C4-2B (cell line): ENCODE data around the gene ADAM12.

Experiments used
- H3K27ac ChIP-seq: fragments of 450-650 bp; 2 replicates; pipeline ENCODE4 v1.5.1; 2017
- CTCF ChIP-seq: fragments of 450-650 bp; conservative IDR thresholded peaks from 2 replicates; pipeline ENCODE4 v1.5.1; 2017; ENCODE audit warnings: mild to moderate bottlenecking
- ZFX ChIP-seq: fragments of 450-650 bp; IDR thresholded peaks from 2 replicates; pipeline ENCODE4 v1.6.1; 2017

The ADAM12 gene

GRCh38 chr10:126392469-126392868 is 4.2 kb upstream of the ADAM12 start:
- TF ChIP-seq CTCF (no peak), ZFX (no peak)
- no peak overlapping the region for H3K27ac ChIP-seq

- H3K27ac ChIP-seq: no peak overlapping the region
- TF ChIP-seq CTCF: no peak
- no peak for TF ChIP-seq ZFX
Observed at GRCh38 chr10:126392068-126392467, 3.8 kb upstream of the ADAM12 start.

GRCh38 chr10:126391192-126391885 is 3.1 kb upstream of the ADAM12 start:
- no peak overlapping the region for H3K27ac ChIP-seq
- no peak for TF ChIP-seq CTCF
- no peak for TF ChIP-seq ZFX

GRCh38 chr10:126390324-126390723 is 2.0 kb upstream of the ADAM12 start:
- TF ChIP-seq CTCF: no peak
- no peak for TF ChIP-seq ZFX
- H3K27ac ChIP-seq: no peak overlapping the region

- no peak overlapping the region for H3K27ac ChIP-seq
- TF ChIP-seq CTCF (peak; percentile 96), ZFX (no peak)
Observed at GRCh38 chr10:126387041-126387921, 996 bp downstream of the ADAM12 start.

GRCh38 chr10:126384269-126384873 is 3.9 kb downstream of the ADAM12 start:
- no peak overlapping the region for H3K27ac ChIP-seq
- TF ChIP-seq CTCF (no peak), ZFX (no peak)
